ENCODE data around the gene HPS6.
A peak's percentile ranks its signal among the peaks of the same experiment; 100 is the strongest.
"Not testable (repeated sequence)": the region's sequence is repeated elsewhere in the genome, so short reads cannot be mapped to it uniquely, and the experiment has no call there.

Gene HPS6
- long read RNA-seq, donor 1, transcript HPS6-201 (1 exons, 2,649 nt), result major isoform, 20 of 20 reads
- long read RNA-seq, donor 1, partial matches to known transcripts, result 0 of 20 reads
- long read RNA-seq, donor 1, other reads (novel, unspliced or antisense), result 0 of 20 reads
- long read RNA-seq, donor 2, transcript HPS6-201 (1 exons, 2,649 nt), result major isoform, 15 of 15 reads
- long read RNA-seq, donor 2, partial matches to known transcripts, result 0 of 15 reads
- long read RNA-seq, donor 2, other reads (novel, unspliced or antisense), result 0 of 15 reads
- long read RNA-seq, donor 3, transcript HPS6-201 (1 exons, 2,649 nt), result major isoform, 6 of 6 reads
- long read RNA-seq, donor 3, partial matches to known transcripts, result 0 of 6 reads
- long read RNA-seq, donor 3, other reads (novel, unspliced or antisense), result 0 of 6 reads
- long read RNA-seq, donor 4, transcript HPS6-201 (1 exons, 2,649 nt), result major isoform, 10 of 10 reads
- long read RNA-seq, donor 4, partial matches to known transcripts, result 0 of 10 reads
- long read RNA-seq, donor 4, other reads (novel, unspliced or antisense), result 0 of 10 reads
- long read RNA-seq, donor 5, transcript HPS6-201 (1 exons, 2,649 nt), result major isoform, 8 of 8 reads
- long read RNA-seq, donor 5, partial matches to known transcripts, result 0 of 8 reads
- long read RNA-seq, donor 5, other reads (novel, unspliced or antisense), result 0 of 8 reads
- long read RNA-seq, donor 6, transcript HPS6-201 (1 exons, 2,649 nt), result major isoform, 15 of 15 reads
- long read RNA-seq, donor 6, partial matches to known transcripts, result 0 of 15 reads
- long read RNA-seq, donor 6, other reads (novel, unspliced or antisense), result 0 of 15 reads
- long read RNA-seq, donor 7, transcript HPS6-201 (1 exons, 2,649 nt), result major isoform, 24 of 91 reads
- long read RNA-seq, donor 7, partial matches to known transcripts, result 39 of 91 reads
- long read RNA-seq, donor 7, other reads (novel, unspliced or antisense), result 28 of 91 reads
- long read RNA-seq, donor 8, transcript HPS6-201 (1 exons, 2,649 nt), result major isoform, 10 of 10 reads
- long read RNA-seq, donor 8, partial matches to known transcripts, result 0 of 10 reads
- long read RNA-seq, donor 8, other reads (novel, unspliced or antisense), result 0 of 10 reads

- peak; percentile 91 for DNase-seq
Measured at GRCh38 chr10:102064868-102065560, at the start of gene HPS6. Gene HPS6 (plus strand): TSS chr10:102065349. CDS start chr10:102065475, 126 bp downstream.

GRCh38 chr10:102016416-102016815 lies 48.7 kb upstream of the HPS6 start:
- DNase-seq, result no peak

DNA sequence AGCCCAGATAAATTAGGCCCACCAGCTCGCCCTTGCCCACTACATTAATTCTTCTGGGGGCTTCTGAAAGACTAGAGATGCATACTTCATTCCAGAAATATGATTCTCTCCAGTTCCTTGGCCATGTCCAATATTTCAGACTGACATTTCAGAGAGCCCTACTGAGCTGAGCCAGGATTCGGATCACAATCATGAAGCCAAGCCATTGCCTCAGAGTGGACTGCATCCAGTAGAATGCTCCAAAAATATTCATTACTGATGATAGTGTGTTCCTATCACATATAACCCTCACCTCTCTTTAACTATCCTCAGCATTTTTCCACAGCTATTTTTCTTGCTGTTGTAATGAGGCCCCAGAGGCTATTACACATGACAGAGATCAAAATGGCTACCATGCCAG lies 47.9 kb upstream of the HPS6 start:
- DNase-seq, result no peak

GRCh38 chr10:102020938-102021337 lies 44.2 kb upstream of the HPS6 start:
- no peak for DNase-seq

DNA sequence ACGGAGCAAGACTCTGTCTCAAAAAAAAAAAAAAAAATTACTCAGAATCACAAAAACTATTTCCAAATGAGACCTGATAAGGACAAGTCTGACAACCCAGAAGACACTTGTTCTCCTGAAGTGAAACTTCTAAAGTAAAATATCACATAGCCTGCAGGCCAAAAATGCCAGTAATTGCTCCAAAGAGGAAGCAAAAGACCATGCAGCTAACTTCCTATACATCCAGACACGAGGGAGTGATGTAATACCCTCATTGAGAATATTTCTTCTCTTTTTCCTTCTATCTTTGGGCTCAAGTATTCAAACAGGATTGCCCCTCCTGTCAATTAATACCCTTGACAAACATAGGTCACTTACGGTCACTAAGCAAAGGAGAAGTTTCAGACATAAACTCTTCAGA lies 40.4 kb upstream of the HPS6 start:
- DNase-seq, result no peak

DNA sequence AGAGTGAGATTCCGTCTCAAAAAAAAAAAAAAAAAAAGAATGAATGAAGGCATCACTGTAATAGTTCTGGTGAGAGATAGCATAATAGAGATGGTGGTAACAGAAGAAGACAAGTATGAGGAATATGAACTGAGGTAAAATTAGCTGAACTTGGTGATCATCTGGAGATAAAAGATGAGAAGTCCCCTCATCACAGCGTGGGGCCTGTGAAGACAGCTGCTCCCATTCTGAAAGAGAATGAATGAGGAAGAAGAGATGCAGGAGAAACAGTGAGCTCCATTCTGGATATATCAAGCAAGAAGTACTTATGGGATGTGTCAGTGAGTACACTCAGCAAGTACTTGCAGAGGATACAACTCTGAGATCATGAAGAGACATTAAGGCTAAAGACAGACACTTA lies 37.9 kb upstream of the HPS6 start:
- DNase-seq, result no peak

DNA sequence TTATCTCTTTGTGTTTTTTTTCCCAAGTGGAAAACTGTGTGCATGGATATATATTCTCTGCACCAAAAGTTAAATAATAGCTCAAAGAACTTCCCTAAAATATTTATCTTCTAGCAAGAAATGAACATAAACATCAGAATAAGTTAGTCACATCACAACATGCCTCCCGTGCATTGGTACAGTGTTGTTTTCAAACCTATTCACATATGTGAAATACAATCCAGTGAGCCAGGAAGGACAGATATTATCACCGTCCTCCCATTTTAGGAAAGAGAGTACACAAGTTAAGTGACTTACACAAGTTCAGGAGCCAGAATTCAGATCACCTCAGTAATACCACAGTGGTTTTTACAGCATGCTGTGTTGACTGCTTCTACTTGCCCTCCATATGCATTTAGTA lies 31.4 kb upstream of the HPS6 start:
- no peak for DNase-seq

DNA sequence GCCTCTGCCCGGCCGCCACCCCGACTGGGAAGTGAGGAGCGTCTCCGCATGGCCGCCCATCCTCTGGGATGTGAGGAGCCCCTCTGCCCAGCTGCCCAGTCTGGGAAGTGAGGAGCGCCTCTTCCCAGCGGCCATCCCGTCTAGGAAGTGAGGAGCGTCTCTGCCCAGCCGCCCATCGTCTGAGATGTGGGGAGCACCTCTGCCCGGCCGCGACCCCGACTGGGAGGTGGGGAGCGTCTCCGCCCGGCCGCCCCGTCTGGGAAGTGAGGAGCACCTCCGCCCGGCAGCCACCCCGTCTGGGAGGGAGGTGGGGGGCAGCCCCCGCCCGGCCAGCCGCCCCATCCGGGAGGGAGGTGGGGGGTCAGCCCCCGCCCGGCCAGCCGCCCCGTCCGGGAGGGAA lies 29.3 kb upstream of the HPS6 start:
- DNase-seq, result not testable (repeated sequence)

DNA sequence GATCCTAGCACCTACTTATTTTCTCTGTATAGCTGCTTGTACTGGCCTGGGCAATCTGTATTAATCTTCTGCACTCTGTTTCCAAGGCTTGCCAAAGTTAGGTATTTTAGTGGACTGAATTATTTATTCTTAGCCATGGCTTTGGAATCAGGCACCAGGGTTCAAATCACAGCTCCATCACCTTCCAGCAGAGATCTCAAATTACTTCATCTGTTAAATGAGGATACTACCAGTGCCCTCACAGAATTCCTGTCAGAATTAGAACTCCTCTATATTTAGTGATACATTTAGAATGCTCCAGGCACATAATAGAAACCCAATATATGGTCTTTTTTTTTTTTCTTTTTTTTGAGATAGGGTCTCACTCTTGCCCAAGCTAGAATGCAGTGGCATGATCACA lies 26.7 kb upstream of the HPS6 start:
- no peak for DNase-seq

DNA sequence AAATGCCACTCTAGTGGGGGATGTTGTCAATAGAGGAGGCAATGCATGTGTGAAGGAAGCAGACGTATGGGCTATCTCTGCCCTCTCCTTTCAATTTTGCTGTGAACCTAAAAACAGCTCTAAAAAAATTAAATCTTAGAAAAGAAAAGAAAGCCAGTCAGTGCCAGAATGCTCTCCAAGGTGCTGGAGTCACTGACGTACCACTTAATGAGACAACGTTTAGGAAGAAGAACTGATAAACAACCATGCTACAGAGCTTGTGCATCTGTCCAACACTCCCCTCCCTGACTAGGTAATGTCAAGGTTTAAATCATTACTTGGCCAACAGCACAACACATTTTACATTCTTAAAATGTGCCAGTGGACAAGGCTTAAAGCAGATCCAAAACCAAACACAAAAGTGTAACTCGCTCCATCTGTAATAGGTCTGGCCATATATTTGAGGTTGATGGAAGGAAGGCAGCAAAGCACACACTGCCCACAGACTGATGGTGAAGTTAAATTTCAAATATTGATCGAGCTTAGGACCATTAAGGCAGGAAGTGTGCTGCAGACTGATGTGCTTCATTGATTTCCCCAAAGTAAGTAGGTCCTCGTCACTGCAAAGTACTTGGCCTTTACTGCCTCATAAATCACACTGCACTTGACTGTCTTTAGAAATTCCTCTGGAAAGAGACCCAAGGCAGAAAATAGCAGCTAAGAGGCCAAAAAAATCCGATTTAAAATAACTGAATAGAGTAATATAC lies 24.7 kb upstream of the HPS6 start:
- DNase-seq, result peak; percentile 17

DNA sequence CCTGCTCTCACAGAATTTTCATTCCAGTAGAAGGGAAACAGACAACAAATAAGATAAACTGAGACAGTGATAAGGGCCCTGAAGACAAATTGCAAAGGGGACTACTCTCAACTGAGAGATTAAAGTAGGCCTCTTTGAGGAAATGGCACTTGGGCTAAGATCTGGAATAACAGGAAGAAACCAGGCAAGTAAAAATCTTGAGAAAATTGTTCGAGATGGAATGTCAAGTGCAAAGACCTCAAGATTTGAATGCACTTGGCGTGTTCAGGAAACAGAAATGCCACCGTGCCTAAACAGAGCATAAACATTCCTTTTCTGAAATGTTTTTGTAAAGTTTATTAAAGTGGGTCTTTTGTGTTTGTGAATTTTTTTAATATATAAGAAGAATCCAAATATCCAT lies 19.9 kb upstream of the HPS6 start:
- DNase-seq, result no peak

- no peak for DNase-seq
Measured at GRCh38 chr10:102046095-102046494, 19.1 kb upstream of the HPS6 start.

DNA sequence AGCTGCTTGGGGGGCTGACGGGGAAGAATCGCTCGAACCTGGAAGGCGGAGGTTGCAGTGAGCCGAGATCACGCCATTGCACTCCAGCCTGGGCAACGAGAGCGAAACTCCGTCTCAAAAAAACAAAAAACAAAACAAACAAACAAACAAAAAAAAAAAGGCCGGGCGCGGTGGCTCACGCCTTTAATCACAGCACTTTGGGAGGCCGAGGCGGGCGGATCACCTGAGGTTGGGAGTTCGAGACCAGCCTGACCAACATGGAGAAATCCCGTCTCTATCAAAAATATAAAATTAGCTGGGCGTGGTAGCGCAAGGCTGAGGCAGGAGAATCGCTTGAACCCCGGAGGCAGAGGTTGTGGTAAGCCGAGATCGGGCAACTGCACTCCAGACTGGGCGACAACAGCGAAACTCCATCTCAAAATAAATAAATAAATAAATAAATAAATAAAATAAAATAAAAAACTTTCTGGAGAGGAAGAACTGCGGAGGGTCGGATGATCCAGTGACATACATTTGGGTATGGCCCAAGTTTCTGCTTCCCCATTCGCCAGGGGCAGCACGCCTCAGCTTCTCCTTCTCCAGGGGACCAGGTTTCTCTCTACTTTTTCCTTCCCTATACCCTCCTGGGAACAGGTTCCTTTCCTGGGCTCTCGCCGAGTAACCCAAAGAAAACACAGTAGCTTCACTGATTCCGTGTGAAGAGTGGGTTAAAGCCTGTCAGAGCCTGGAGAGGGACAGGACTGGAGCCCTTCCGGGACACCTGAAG lies 10.1 kb upstream of the HPS6 start:
- not testable (repeated sequence) for DNase-seq

DNA sequence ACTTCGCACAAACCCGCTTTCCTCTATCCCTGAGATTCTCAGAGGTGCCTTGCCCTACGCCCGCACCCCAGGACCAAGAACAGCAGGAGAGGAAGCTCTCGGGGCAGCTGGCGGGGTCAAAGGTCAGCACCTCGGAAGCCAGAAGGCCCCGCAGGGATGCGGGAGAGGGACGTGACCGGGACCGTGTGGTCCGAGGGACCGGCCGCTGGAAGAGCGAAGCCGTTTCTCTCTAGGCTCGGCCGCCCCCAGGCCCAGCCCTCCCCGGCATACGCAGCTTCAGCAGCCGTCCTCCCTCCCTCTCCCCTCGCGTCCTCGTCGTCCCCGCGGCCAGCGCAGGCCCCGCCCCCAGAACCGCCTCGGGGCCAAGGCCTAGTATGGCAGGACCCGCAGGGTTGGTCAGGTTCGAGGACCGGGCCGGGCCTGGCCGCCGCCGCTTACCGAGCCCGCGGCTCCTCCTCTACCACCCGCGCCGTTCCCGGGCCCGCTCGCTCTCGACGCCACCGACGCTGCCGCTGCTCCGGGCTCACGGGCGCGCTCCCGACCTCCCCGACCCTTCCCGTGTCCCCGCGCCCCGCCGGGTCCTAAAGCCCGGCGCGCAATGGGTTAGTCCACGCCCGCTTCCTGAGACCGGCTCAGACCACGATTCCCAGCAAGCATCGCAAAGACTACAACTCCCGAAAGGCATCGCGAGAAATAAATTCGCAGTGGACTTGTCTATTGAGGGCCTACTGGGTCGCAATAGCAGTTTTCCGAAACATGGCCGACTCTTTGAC lies 9.3 kb upstream of the HPS6 start, which contains the start of gene ARMH3:
ARMH3 (minus strand) TSS at position 527 of the 773 bp plus-strand sequence. CDS start 16,059 bp downstream, outside the sequence.
- DNase-seq, result peak; percentile 99

GRCh38 chr10:102059987-102060386 lies 5.2 kb upstream of the HPS6 start:
- DNase-seq, result no peak

GRCh38 chr10:102064503-102064867 lies 664 bp upstream of the HPS6 start:
- no peak for DNase-seq

DNA sequence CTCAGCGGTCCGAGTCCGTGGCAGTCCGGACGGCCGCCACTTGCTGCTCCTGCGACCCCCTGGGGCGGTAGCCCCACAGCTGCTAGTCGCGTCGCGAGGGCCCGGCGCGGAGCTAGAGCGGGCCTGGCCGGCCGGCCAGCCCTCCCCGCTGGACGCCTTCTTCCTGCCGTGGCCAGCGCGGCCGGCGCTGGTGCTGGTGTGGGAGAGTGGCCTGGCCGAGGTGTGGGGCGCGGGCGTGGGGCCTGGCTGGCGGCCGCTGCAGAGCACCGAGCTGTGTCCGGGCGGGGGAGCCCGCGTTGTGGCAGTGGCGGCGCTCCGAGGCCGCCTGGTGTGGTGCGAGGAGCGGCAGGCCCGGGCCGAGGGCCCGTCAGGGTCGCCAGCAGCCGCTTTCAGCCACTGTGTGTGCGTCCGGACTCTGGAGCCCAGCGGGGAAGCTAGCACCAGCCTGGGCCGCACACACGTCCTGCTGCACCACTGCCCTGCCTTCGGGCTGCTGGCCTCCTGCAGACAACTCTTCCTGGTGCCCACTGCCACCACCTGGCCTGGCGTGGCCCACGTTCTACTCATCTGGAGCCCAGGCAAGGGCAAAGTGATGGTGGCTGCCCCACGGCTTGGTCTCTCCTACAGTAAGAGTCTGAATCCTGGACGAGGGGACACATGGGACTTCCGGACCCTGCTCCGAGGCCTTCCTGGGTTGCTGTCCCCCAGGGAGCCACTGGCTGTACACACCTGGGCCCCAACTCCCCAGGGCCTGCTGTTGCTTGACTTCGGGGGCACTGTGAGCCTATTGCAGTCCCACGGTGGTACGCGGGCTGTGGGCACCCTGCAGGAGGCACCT lies 631 bp downstream of the HPS6 start:
- no peak for DNase-seq

- no peak for DNase-seq
Measured at GRCh38 chr10:102066399-102067088, 1.4 kb downstream of the HPS6 start.

All from right kidney (tissue), 9 donors.